ENCODE measurements around the gene LAMP5.

DNA sequence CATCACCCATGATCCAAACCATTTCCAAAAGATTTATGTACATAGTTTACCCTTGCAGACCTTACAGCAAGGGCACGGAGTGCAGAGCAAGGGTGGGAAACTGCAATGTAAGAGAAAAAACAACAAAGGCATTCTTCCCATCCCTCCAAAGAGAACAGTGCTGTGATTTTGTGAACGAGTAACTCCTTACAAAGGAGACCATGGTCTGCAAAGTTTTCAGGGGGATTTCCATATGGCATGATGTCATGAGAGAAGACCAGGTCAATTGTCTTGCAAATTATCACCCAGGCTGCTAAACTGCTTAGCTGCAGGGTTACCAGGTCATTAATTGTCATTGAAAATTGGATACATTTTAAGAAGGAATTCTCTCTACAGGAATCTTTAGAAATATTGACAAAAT lies 58.3 kb downstream of the LAMP5 start:
- TF ChIP-seq, protein P1, sequence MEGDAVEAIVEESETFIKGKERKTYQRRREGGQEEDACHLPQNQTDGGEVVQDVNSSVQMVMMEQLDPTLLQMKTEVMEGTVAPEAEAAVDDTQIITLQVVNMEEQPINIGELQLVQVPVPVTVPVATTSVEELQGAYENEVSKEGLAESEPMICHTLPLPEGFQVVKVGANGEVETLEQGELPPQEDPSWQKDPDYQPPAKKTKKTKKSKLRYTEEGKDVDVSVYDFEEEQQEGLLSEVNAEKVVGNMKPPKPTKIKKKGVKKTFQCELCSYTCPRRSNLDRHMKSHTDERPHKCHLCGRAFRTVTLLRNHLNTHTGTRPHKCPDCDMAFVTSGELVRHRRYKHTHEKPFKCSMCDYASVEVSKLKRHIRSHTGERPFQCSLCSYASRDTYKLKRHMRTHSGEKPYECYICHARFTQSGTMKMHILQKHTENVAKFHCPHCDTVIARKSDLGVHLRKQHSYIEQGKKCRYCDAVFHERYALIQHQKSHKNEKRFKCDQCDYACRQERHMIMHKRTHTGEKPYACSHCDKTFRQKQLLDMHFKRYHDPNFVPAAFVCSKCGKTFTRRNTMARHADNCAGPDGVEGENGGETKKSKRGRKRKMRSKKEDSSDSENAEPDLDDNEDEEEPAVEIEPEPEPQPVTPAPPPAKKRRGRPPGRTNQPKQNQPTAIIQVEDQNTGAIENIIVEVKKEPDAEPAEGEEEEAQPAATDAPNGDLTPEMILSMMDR (IDR thresholded peaks at IDR 0.05) = no peak
- TF ChIP-seq POLR2AphosphoS5 (IDR thresholded peaks at IDR 0.05) (no peak), POLR2A (IDR thresholded peaks at IDR 0.05) (no peak)

Measured in upper lobe of left lung (tissue), 4 donors.